Neuronal stem cell (in vitro differentiated cells): ENCODE measurements around the gene RPL9. TPM values are rescaled to one million over a fixed set of nuclear protein-coding genes. Genes with fewer than 3 reads are reported as not detected.

ENCODE experiments used
- DNase-seq: peaks from one replicate; pipeline ENCODE4 v3.0.0-alpha.2; 2013; ENCODE audit warnings: low spot score
- H2AFZ ChIP-seq: one replicate; pipeline ENCODE4 v1.6.1; 2013; ENCODE audit warnings: mild to moderate bottlenecking, low read length, inconsistent platforms
- H2AK5ac ChIP-seq: 2 replicates; pipeline ENCODE4 v1.6.1; 2013; ENCODE audit warnings: low read depth, mild to moderate bottlenecking, inconsistent platforms, low read length, moderate library complexity, mixed read lengths
- H2BK120ac ChIP-seq: 2 replicates; pipeline ENCODE4 v1.6.1; 2013; ENCODE audit warnings: low read depth, mild to moderate bottlenecking, inconsistent platforms, low read length, moderate library complexity, mixed read lengths
- H2BK12ac ChIP-seq: one replicate; pipeline ENCODE4 v1.6.1; 2013; ENCODE audit warnings: low read length, inconsistent platforms
- H2BK15ac ChIP-seq: 2 replicates; pipeline ENCODE4 v1.6.1; 2013; ENCODE audit warnings: mild to moderate bottlenecking, low read length, inconsistent platforms, mixed read lengths
- H2BK5ac ChIP-seq: one replicate; pipeline ENCODE4 v1.6.1; 2013; ENCODE audit warnings: inconsistent platforms, mild to moderate bottlenecking, low read length, moderate library complexity
- H3K14ac ChIP-seq: one replicate; pipeline ENCODE4 v1.6.1; 2013; ENCODE audit warnings: low read length, inconsistent platforms
- H3K18ac ChIP-seq: 2 replicates; pipeline ENCODE4 v1.6.1; 2013; ENCODE audit warnings: low read length, inconsistent platforms
- H3K23ac ChIP-seq: 2 replicates; pipeline ENCODE4 v1.6.1; 2013; ENCODE audit warnings: low read depth, mild to moderate bottlenecking, mixed read lengths, low read length, inconsistent platforms; ENCODE audit not compliant: poor library complexity
- H3K27ac ChIP-seq: replicated peaks from 3 replicates; pipeline ENCODE4 v1.5.1; 2013; ENCODE audit warnings: low read length, inconsistent platforms
- H3K27me3 ChIP-seq, 3 experiments: 2 replicates each; pipeline ENCODE4 v1.6.1; 2013; ENCODE audit warnings: low read length in 3 of 3, mild to moderate bottlenecking in 2 of 3, inconsistent platforms in 1 of 3, low read depth in 1 of 3, mixed read lengths in 1 of 3, moderate library complexity in 1 of 3; ENCODE audit not compliant: control insufficient read depth in 3 of 3, insufficient read depth in 3 of 3
- H3K36me3 ChIP-seq, 2 donors: replicated peaks in 1 of 2; 2 replicates each; pipeline ENCODE4 v1.6.1; 2013; ENCODE audit warnings: low read length in 2 of 2; ENCODE audit not compliant: control insufficient read depth in 2 of 2, insufficient read depth in 2 of 2
- H3K4ac ChIP-seq: 2 replicates; pipeline ENCODE4 v1.6.1; 2013; ENCODE audit warnings: inconsistent platforms, mild to moderate bottlenecking, low read length, moderate library complexity
- H3K4me1 ChIP-seq, 2 donors: 1 replicate in 1 of 2; 2 replicates in 1 of 2; pipeline ENCODE4 v1.6.1; 2013; ENCODE audit warnings: low read length in 2 of 2, low read depth in 1 of 2; ENCODE audit not compliant: control insufficient read depth in 2 of 2, insufficient read depth in 1 of 2
- H3K4me2 ChIP-seq: one replicate; pipeline ENCODE4 v1.6.1; 2013; ENCODE audit warnings: mild to moderate bottlenecking, low read length, inconsistent platforms; ENCODE audit not compliant: insufficient read depth, poor library complexity, severe bottlenecking
- H3K4me3 ChIP-seq, 2 donors: 2 replicates each; pipeline ENCODE4 v1.5.1; 2013; ENCODE audit warnings: low read length in 2 of 2, mild to moderate bottlenecking in 2 of 2, inconsistent platforms in 1 of 2, moderate library complexity in 1 of 2
- H3K79me1 ChIP-seq: one replicate; pipeline ENCODE4 v1.6.1; 2013; ENCODE audit warnings: low read depth, mild to moderate bottlenecking, inconsistent platforms, low read length, moderate library complexity
- H3K9ac ChIP-seq: one replicate; pipeline ENCODE4 v1.6.1; 2013; ENCODE audit warnings: mild to moderate bottlenecking, low read depth, low read length, inconsistent platforms; ENCODE audit not compliant: poor library complexity
- H3K9me3 ChIP-seq, 2 donors: replicated peaks in 1 of 2; 2 replicates each; pipeline versions ENCODE3 to v1.6.1; 2013; ENCODE audit warnings: low read length in 2 of 2, mild to moderate bottlenecking in 2 of 2, inconsistent platforms in 1 of 2, low read depth in 1 of 2, mixed read lengths in 1 of 2, moderate library complexity in 1 of 2; ENCODE audit not compliant: control insufficient read depth in 2 of 2, insufficient read depth in 1 of 2
- H4K8ac ChIP-seq: one replicate; pipeline ENCODE4 v1.6.1; 2013; ENCODE audit warnings: low read depth, mild to moderate bottlenecking, inconsistent platforms, low read length, moderate library complexity
- H4K91ac ChIP-seq: one replicate; pipeline ENCODE4 v1.6.1; 2013; ENCODE audit warnings: low read length, low read depth, mild to moderate bottlenecking, inconsistent platforms; ENCODE audit not compliant: poor library complexity
- WGBS, 2 donors: extraction: QIAGEN DNeasy Blood & Tissue Kit; methylation state at CpG; one replicate each; pipeline ENCODE4 v1.1.7; 2013; ENCODE audit warnings: missing lambda C conversion rate in 2 of 2, mixed read lengths in 1 of 2; ENCODE audit not compliant: insufficient read length in 2 of 2, insufficient replicate concordance in 1 of 2; ENCODE audit errors: extremely low coverage in 2 of 2; 5-methylcytosine and 5-hydroxymethylcytosine counted together
- small RNA-seq: library from polyadenylated mRNA; stranded (forward); fragments of <200 nt; extraction: miRNeasy Mini kit (QIAGEN cat#:217004); gene quantifications from one replicate; pipeline ENCODE3, GENCODE V24; 2013; ENCODE audit not compliant: insufficient read depth

RPL9 gene

DNA sequence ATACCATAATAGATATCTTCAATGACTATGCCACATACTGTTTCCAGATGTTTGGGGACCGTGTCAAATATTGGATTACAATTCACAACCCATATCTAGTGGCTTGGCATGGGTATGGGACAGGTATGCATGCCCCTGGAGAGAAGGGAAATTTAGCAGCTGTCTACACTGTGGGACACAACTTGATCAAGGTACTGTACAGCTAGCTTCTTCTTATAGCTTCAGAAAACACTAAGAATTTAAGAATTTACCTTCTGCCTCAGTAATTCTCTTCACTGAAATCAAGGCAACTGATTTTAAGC lies 51.2 kb downstream of the RPL9 start:
- no peak overlapping the region for H3K4ac ChIP-seq
- no peak overlapping the region for H3K18ac ChIP-seq
- no peaks in the 10 kb centered on the region for H3K36me3 ChIP-seq
- no peak overlapping the region for H2BK120ac ChIP-seq
- H3K79me1 ChIP-seq, result no peaks in the 10 kb centered on the region
- no peak overlapping the region for H2BK12ac ChIP-seq
- no peak overlapping the region for H3K4me3 ChIP-seq
- H3K27ac ChIP-seq, result no peak overlapping the region
- no peak overlapping the region for H3K23ac ChIP-seq
- DNase-seq, result no peak
- no CpG with 5 or more reads among the region's 1 CpG for WGBS, 2 donors
- no peak overlapping the region for H2AFZ ChIP-seq
- H2BK5ac ChIP-seq, result no peak overlapping the region
- H3K27me3 ChIP-seq, result no peaks in the 10 kb centered on the region
- no peaks in the 10 kb centered on the region for H3K4me1 ChIP-seq
- H2BK15ac ChIP-seq, result no peak overlapping the region
- H3K9ac ChIP-seq, result no peak overlapping the region
- no peak overlapping the region for H4K91ac ChIP-seq
- H4K8ac ChIP-seq, result no peak overlapping the region
- no peak overlapping the region for H3K4me2 ChIP-seq
- no peak overlapping the region for H3K14ac ChIP-seq
- H3K9me3 ChIP-seq, result no peaks in the 10 kb centered on the region
- no peak overlapping the region for H2AK5ac ChIP-seq

DNA sequence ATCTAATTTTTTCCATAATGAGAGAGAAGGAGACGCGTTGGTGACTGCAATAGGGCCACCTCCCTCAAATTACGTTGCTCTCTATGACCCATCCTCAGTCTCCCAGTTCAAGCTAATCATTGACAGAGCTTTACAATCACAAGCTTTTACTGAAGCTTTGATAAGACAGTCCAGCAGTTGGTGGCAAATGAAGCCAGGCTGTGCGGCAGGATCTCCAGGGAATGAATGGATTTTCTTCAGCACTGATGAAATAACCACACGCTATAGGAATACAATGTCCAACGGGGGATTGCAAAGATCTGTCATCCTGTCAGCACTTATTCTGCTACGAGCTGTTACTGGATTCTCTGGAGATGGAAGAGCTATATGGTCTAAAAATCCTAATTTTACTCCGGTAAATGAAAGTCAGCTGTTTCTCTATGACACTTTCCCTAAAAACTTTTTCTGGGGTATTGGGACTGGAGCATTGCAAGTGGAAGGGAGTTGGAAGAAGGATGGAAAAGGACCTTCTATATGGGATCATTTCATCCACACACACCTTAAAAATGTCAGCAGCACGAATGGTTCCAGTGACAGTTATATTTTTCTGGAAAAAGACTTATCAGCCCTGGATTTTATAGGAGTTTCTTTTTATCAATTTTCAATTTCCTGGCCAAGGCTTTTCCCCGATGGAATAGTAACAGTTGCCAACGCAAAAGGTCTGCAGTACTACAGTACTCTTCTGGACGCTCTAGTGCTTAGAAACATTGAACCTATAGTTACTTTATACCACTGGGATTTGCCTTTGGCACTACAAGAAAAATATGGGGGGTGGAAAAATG lies 51.7 kb downstream of the RPL9 start, which contains the start of gene KLB:
TSS of gene KLB (plus strand) at position 168 of the 821 bp plus-strand sequence. CDS start at position 188, 20 bp downstream.
- Histone ChIP-seq H2AFZ (no peak within 1 kb of the TSS), H2BK120ac (no peak within 1 kb of the TSS), H2AK5ac (no peak within 1 kb of the TSS), H3K27me3 (no peaks in the 10 kb centered on the region), H4K8ac (no peak within 1 kb of the TSS), H3K18ac (no peak within 1 kb of the TSS), H3K79me1 (no peaks in the 10 kb centered on the region), H3K9ac (no peak within 1 kb of the TSS), H3K4me3 (no peak within 1 kb of the TSS), H3K4ac (no peak within 1 kb of the TSS), H2BK12ac (no peak within 1 kb of the TSS), H4K91ac (no peak within 1 kb of the TSS), H3K23ac (no peak within 1 kb of the TSS), H2BK15ac (no peak within 1 kb of the TSS), H3K36me3 (no peaks in the 10 kb centered on the region), H2BK5ac (no peak within 1 kb of the TSS), H3K4me2 (no peak within 1 kb of the TSS), H3K9me3 (no peaks in the 10 kb centered on the region), H3K4me1 (no peaks in the 10 kb centered on the region), H3K27ac (no peak within 1 kb of the TSS), H3K14ac (no peak within 1 kb of the TSS)
- no CpG with 5 or more reads among the region's 12 CpGs for WGBS, 2 donors
- no peak for DNase-seq

Small RNA genes lying within 50 kb of the gene (small RNA-seq; reads per million reads assigned to genes)
- gene MIR5591, result not detected
- not detected for gene RF00019
